H1 (cell line): ENCODE results near the gene TCP11.

Source experiments
- BACH1 ChIP-seq: IDR thresholded peaks from 2 replicates; pipeline ENCODE4 v1.6.1; 2012; ENCODE audit warnings: low read length, improper control_type of control experiment
- CHD2 ChIP-seq: IDR thresholded peaks from 2 replicates; pipeline ENCODE4 v1.6.1; 2012; ENCODE audit warnings: low read length, improper control_type of control experiment
- EGR1 ChIP-seq: IDR thresholded peaks from 2 replicates; pipeline ENCODE4 v1.6.1; 2011; ENCODE audit warnings: low read depth, low read length, borderline replicate concordance
- POLR2A ChIP-seq, 2 experiments: IDR thresholded peaks; 1 replicate in 1 of 2; 2 replicates in 1 of 2; pipeline ENCODE4 v1.6.1; 2011; ENCODE audit warnings: low read depth in 2 of 2, low read length in 2 of 2, mild to moderate bottlenecking in 2 of 2; ENCODE audit errors: control extremely low read depth in 1 of 2
- POLR2AphosphoS5 ChIP-seq: IDR thresholded peaks from 2 replicates; pipeline ENCODE4 v1.6.1; 2011; ENCODE audit warnings: low read depth, low read length
- TF ChIP-seq, protein P1 (sequence below), 3 experiments: IDR thresholded peaks; 1 replicate in 2 of 3; 2 replicates in 1 of 3; pipeline versions ENCODE4 v1.5.1 to v1.6.1; 2011; ENCODE audit warnings: low read length in 3 of 3, mild to moderate bottlenecking in 3 of 3, inconsistent platforms in 2 of 3, low read depth in 1 of 3, moderate library complexity in 1 of 3; ENCODE audit not compliant: insufficient read depth in 1 of 3; ENCODE audit errors: control extremely low read depth in 1 of 3
- TF ChIP-seq, protein P2 (sequence below): IDR thresholded peaks from 2 replicates; pipeline ENCODE4 v1.6.1; 2012; ENCODE audit warnings: inconsistent platforms

GRCh38 chr6:35163836-35164235, 22.7 kb upstream of the TCP11 start:
- TF ChIP-seq, protein P1, sequence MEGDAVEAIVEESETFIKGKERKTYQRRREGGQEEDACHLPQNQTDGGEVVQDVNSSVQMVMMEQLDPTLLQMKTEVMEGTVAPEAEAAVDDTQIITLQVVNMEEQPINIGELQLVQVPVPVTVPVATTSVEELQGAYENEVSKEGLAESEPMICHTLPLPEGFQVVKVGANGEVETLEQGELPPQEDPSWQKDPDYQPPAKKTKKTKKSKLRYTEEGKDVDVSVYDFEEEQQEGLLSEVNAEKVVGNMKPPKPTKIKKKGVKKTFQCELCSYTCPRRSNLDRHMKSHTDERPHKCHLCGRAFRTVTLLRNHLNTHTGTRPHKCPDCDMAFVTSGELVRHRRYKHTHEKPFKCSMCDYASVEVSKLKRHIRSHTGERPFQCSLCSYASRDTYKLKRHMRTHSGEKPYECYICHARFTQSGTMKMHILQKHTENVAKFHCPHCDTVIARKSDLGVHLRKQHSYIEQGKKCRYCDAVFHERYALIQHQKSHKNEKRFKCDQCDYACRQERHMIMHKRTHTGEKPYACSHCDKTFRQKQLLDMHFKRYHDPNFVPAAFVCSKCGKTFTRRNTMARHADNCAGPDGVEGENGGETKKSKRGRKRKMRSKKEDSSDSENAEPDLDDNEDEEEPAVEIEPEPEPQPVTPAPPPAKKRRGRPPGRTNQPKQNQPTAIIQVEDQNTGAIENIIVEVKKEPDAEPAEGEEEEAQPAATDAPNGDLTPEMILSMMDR (IDR thresholded peaks at IDR 0.05; ENCODE audit: control extremely low read depth in 1 of 3, insufficient read depth in 1 of 3, low read depth in 1 of 3, low read length in 3 of 3) = no peak
- TF ChIP-seq EGR1 (no peak), POLR2A (IDR thresholded peaks at IDR 0.05; ENCODE audit: control extremely low read depth in 1 of 2, low read depth in 2 of 2, low read length in 2 of 2) (no peak), POLR2AphosphoS5 (no peak), BACH1 (no peak), CHD2 (no peak)
- TF ChIP-seq, protein P2, sequence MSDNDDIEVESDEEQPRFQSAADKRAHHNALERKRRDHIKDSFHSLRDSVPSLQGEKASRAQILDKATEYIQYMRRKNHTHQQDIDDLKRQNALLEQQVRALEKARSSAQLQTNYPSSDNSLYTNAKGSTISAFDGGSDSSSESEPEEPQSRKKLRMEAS = no peak
